Central memory CD8-positive, alpha-beta T cell (primary cell): Measurements from ENCODE around the gene CACNB4.
"Not testable (repeated sequence)": the region's sequence is repeated elsewhere in the genome, so short reads cannot be mapped to it uniquely, and the experiment has no call there.

ENCODE experiments used
- ATAC-seq: fragments of 150-1000 bp; cut with Tn5 transposase; replicated peaks from 2 replicates; pipeline ENCODE4 v1.10.0; 2022; ENCODE audit warnings: mild to moderate bottlenecking, moderate FRiP score, moderate number of reproducible peaks; ENCODE audit not compliant: poor library complexity, severe bottlenecking; ENCODE audit errors: extremely low read depth
- DNase-seq, 2 donors: peaks; one replicate each; pipeline ENCODE4 v3.0.0; 2021; ENCODE audit warnings: low spot score in 2 of 2
- H3K27ac Mint-ChIP-seq: one replicate; pipeline ENCODE4 v1.8.0; 2022; ENCODE audit warnings: low read depth, mild to moderate bottlenecking, moderate library complexity, mixed read lengths
- H3K27me3 Mint-ChIP-seq: one replicate; pipeline ENCODE4 v1.8.0; 2022; ENCODE audit warnings: mixed read lengths
- H3K36me3 Mint-ChIP-seq: one replicate; pipeline ENCODE4 v1.8.0; 2022; ENCODE audit warnings: mild to moderate bottlenecking, moderate library complexity, mixed read lengths; ENCODE audit not compliant: insufficient read depth
- H3K4me1 Mint-ChIP-seq: one replicate; pipeline ENCODE4 v1.8.0; 2022; ENCODE audit warnings: mixed read lengths
- H3K4me3 Mint-ChIP-seq: one replicate; pipeline ENCODE4 v1.8.0; 2022; ENCODE audit warnings: mild to moderate bottlenecking, moderate library complexity, mixed read lengths
- H3K9me3 Mint-ChIP-seq: one replicate; pipeline ENCODE4 v1.8.0; 2022; ENCODE audit warnings: mixed read lengths

Gene CACNB4

DNA sequence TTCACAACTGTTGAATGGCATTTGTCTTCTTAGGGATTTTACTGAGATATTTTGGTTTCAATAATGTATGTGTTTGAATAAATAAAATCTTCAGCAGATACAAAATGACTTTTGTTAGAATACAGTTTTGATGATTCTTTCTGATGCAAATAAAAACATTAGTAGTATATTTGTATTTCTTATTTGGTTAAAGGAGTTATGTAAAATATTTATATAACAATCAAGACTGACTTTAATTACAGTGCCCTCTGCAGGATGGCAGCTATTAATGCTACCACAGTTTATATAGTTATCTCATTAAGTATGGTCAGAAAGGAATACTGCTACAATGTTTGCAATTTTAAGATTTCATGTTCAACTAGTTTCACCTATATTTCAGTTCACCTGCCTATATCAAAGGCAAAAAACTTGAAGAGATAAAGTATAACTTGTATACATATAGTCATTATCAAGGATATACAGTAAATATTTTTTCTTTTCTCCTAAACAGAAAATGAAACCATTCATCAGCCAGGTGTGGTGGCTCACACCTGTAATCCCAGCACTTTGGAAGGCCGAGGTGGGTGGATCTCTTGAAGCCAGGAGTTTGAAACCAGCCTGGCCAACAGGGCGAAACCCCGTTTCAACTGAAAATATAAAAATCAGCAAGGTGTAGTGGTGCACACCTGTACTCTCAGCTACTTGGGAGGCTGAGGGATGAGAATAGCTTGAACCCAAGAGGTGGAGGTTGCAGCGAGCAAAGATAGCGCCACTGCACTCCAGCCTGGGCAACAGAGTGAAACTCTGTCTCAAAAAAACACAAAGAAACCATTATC is 290.4 kb downstream of the CACNB4 start:
- Mint-ChIP-seq H3K36me3 (peaks cover 17% of the 10 kb centered on the region), H3K9me3 (no peaks in the 10 kb centered on the region), H3K27ac (no peak overlapping the region), H3K27me3 (no peaks in the 10 kb centered on the region), H3K4me3 (no peak overlapping the region), H3K4me1 (no peaks in the 10 kb centered on the region)
- ATAC-seq, result peak; percentile 58
- DNase-seq, result no peak

DNA sequence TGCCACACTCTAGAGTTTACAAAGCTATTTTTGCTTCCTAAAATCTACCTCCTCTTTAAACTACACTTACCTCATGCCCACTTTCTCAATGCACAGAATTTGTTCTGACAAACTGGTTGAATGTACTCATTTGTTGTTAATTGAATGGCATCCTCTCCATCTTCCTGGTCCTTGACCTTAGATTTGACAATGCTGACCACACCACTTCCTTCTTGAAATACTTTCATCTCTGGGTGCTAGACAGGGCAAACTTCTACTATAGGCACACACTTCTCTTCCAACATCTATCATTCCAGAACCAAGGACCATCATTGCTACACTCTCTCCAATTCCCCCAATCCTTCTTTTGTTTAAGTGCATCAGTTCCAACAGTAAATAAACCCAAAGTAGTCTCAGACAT is 292.9 kb downstream of the CACNB4 start:
- no peaks in the 10 kb centered on the region for H3K4me1 Mint-ChIP-seq
- DNase-seq (no peak), ATAC-seq (no peak)
- no peaks in the 10 kb centered on the region for H3K27me3 Mint-ChIP-seq
- no peak overlapping the region for H3K27ac Mint-ChIP-seq
- H3K4me3 Mint-ChIP-seq, result no peak overlapping the region
- H3K36me3 Mint-ChIP-seq, result peaks cover 25% of the 10 kb centered on the region
- H3K9me3 Mint-ChIP-seq, result no peaks in the 10 kb centered on the region

DNA sequence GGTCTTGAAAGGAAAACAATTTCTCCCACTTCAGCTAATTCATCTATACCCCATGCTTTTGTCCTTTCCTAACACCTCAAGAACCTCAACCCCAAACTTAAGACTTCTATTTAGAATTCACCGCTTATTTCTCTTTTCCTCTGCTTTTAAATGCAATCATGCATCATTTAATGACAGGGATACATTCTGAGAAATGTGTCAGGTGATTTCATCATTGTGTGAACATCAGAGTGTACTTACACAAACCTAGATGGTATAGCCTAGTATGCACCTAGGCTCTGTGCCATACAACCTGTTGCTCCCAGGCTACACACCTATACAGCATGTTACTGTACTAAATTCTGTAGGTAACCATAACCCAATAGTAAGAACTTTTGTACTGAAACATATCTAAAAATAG is 293.5 kb downstream of the CACNB4 start:
- no peak for DNase-seq
- H3K27ac Mint-ChIP-seq, result no peak overlapping the region
- H3K4me1 Mint-ChIP-seq, result no peaks in the 10 kb centered on the region
- peaks cover 24% of the 10 kb centered on the region for H3K36me3 Mint-ChIP-seq
- ATAC-seq, result no peak
- no peaks in the 10 kb centered on the region for H3K9me3 Mint-ChIP-seq
- H3K4me3 Mint-ChIP-seq, result no peak overlapping the region
- no peaks in the 10 kb centered on the region for H3K27me3 Mint-ChIP-seq

DNA sequence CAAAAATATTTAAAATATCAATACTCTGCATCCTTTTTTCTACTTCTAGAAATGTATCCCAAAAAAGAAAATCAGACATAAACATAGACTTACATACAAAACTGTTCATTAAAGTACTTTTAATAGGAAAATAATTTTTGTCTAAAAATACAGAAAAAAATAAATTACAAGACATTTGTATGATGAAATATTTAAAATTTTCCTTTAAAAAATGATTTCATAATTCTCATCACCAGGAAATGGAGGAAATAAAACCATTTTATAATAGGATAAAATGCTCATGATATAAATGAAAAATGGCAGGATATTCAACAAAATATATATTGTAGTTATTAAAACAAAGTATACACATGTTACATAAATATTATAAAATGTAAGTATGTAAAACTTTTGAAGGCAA is 295.0 kb downstream of the CACNB4 start:
- peaks cover 23% of the 10 kb centered on the region for H3K36me3 Mint-ChIP-seq
- ATAC-seq (no peak), DNase-seq (no peak)
- H3K4me1 Mint-ChIP-seq, result no peaks in the 10 kb centered on the region
- H3K27ac Mint-ChIP-seq, result no peak overlapping the region
- no peak overlapping the region for H3K4me3 Mint-ChIP-seq
- no peaks in the 10 kb centered on the region for H3K27me3 Mint-ChIP-seq
- H3K9me3 Mint-ChIP-seq, result no peaks in the 10 kb centered on the region

DNA sequence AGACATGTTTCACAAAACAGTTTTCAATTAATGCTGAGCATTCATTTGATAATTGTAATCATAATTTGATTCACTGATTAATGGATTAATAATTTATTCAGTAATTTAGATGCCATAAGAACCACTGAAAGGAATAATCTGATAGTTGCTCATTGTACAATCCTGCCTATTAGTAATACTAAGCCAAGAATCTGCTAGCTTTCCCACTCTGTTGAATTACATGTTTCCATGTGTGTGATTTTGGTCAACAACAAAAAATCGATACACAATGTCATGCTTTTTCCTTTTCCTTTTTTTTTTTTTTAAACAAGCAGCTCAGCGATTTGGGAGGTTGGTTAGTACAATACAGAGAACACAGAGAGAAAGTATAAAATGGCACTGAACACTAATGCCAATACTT is 296.5 kb downstream of the CACNB4 start:
- Mint-ChIP-seq H3K9me3 (no peaks in the 10 kb centered on the region), H3K27me3 (no peaks in the 10 kb centered on the region), H3K4me1 (no peaks in the 10 kb centered on the region), H3K27ac (no peak overlapping the region), H3K4me3 (no peak overlapping the region), H3K36me3 (peaks cover 23% of the 10 kb centered on the region)
- no peak for ATAC-seq
- no peak for DNase-seq

DNA sequence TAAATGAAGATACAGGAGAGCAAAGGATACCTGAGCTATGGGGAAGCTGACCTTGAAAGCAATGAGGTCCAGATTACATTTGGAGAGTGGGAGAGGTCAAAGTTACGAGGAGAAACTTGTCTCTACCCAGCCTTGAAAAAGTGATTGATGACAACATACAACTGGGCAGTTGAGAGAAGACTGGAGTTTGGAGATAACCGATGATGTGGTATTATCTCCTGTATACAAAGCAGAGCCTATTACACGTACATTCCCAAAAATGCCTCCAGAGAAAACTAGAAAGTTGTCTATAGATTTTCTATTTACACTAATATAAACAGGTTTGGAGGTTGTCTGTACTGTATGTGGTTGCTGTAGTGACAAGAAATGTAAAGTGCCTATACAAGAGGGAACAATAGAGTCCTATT is 299.0 kb downstream of the CACNB4 start:
- ATAC-seq (no peak), DNase-seq (no peak)
- Mint-ChIP-seq H3K4me3 (no peak overlapping the region), H3K27me3 (no peaks in the 10 kb centered on the region), H3K36me3 (peaks cover 23% of the 10 kb centered on the region), H3K9me3 (no peaks in the 10 kb centered on the region), H3K27ac (no peak overlapping the region), H3K4me1 (peaks cover 6% of the 10 kb centered on the region)

DNA sequence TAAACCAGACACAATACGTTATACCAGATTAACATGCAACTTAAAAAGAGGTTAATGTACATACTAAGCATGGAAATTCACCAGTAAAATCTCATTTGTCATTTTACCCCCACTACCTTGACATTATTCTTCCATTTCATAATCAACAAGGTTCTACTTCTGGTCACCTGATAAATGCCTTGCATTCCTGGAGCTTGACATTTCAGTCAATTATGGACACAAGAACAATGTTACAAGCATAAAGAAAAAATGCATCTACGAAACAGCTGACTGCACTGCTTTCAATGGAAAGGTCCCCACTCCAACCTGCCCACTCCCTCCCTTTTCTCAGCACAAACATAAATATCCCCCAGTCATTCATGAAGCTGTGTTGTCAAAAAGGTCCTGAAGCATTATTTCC is 302.1 kb downstream of the CACNB4 start:
- Mint-ChIP-seq H3K36me3 (peaks cover 8% of the 10 kb centered on the region), H3K27me3 (no peaks in the 10 kb centered on the region), H3K4me3 (no peak overlapping the region), H3K27ac (no peak overlapping the region), H3K9me3 (no peaks in the 10 kb centered on the region), H3K4me1 (peaks cover 6% of the 10 kb centered on the region)
- ATAC-seq, result no peak
- DNase-seq, result no peak

DNA sequence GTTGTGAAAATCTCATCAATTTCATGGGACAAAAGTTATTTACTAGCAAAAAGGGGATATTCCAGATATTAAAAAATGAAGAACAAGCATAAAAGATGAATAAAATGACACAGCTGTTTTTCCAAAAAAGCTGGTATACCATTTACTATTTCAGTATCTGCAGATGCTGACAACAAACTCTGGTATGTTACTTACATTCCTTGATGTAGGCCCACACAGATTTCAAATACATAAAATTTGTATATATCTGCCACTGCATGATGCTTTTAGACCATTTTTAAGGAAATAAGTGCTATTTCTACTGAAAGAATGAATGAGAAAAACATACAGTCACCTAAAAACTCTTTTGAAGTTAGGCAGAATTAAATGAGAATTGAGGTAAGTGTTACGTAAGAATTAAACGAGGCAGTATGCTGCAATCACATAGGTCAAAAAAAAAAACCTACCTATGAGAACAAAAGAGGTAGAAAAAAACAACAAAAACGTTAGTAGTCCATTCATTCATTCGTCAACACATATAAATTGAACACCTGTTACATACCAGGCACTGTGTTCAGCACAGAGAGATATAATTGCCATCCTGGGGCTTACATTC is 303.1 kb downstream of the CACNB4 start:
- Mint-ChIP-seq H3K4me1 (peaks cover 6% of the 10 kb centered on the region), H3K9me3 (no peaks in the 10 kb centered on the region)

DNA sequence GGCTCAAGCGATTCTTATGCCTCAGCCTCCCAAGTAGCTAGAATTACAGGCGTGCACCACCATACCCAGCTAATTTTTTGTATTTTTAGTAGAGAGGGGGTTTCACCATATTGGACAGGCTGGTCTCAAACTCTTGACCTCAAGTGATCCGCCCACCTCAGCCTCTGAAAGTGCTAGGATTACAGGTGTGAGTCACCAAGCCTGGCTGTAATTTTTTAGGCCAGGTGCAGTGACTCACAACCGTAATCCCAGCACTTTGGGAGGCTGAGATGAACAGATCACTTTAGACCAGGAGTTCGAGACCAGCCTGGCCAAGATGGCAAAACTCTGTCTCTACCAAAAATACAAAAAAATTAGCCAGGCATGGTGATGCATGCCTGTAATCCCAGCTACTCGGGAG is 304.4 kb downstream of the CACNB4 start:
- H3K9me3 Mint-ChIP-seq, H3K36me3 Mint-ChIP-seq, DNase-seq, ATAC-seq, H3K4me3 Mint-ChIP-seq, H3K4me1 Mint-ChIP-seq, H3K27me3 Mint-ChIP-seq, H3K27ac Mint-ChIP-seq: not testable (repeated sequence)

More for the DNA sequence above, 303.1 kb downstream of the CACNB4 start:
- H3K4me3 Mint-ChIP-seq, result no peak overlapping the region
- H3K36me3 Mint-ChIP-seq, result peaks cover 2% of the 10 kb centered on the region
- no peak for DNase-seq
- H3K27ac Mint-ChIP-seq, result peak overlapping the region; percentile 64
- H3K27me3 Mint-ChIP-seq, result no peaks in the 10 kb centered on the region
- no peak for ATAC-seq

DNA sequence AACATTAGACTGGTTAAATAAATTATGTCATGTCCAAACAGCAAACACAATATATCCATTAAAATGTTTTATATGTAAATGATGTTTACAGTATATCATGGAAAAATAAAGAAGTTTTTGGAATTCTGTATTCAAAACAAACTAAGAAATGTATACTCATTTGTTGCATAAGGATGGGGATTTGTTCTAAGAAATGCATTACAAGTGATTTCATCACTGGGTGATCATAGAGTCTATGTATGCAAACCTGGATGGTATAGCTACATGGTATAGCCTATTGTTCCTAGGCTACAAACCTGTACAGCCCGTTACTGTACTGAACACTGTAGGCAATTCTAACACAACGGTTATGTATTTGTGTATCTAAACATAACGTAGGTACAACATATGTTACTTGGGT is 305.7 kb downstream of the CACNB4 start:
- H3K4me1 Mint-ChIP-seq, result peaks cover 6% of the 10 kb centered on the region
- ATAC-seq, result no peak
- no peaks in the 10 kb centered on the region for H3K36me3 Mint-ChIP-seq
- H3K27ac Mint-ChIP-seq, result no peak overlapping the region
- no peaks in the 10 kb centered on the region for H3K27me3 Mint-ChIP-seq
- DNase-seq, result no peak
- H3K9me3 Mint-ChIP-seq, result no peaks in the 10 kb centered on the region
- no peak overlapping the region for H3K4me3 Mint-ChIP-seq

DNA sequence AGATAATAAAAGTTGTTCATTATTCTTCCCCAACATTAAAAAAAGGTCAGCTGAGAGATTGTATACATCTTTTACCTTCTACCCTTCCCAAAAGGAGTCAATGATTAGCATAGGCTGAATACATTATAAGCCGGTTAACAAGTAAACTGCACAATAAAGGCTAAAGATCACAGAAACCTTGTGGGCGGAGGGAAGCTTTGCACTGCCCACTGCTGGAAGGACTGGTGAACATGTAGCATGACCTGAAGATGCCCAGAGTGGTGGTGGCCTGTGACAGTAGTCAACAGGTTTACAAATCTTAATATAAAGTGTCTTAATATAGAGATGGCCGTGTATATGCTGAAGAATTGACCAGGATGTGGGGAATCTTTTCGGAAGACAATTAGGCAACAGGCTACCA is 306.3 kb downstream of the CACNB4 start:
- H3K4me3 Mint-ChIP-seq, result no peak overlapping the region
- no peak for ATAC-seq
- H3K9me3 Mint-ChIP-seq, result no peaks in the 10 kb centered on the region
- H3K36me3 Mint-ChIP-seq, result no peaks in the 10 kb centered on the region
- no peak for DNase-seq
- no peak overlapping the region for H3K27ac Mint-ChIP-seq
- no peaks in the 10 kb centered on the region for H3K27me3 Mint-ChIP-seq
- peaks cover 6% of the 10 kb centered on the region for H3K4me1 Mint-ChIP-seq

DNA sequence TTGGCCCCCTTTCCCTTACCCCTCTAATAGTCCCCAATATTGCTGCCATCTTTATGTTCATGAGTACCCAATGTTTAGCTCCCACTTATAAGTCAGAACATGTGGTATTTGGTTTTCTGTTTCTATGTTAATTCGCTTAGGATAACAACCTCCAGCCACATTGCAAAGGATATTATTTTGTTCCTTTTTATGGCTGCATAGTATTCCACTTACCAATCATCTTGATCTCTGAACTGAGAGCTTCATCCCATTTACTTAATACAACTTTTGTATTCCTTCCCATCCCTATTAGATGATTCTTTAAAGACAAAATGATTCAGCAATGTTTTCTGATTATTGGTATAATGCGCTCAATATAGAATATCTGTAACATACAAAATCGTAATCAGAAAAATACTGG is 307.3 kb downstream of the CACNB4 start:
- Mint-ChIP-seq H3K27me3 (no peaks in the 10 kb centered on the region), H3K36me3 (no peaks in the 10 kb centered on the region), H3K4me1 (no peaks in the 10 kb centered on the region), H3K27ac (no peak overlapping the region), H3K9me3 (no peaks in the 10 kb centered on the region), H3K4me3 (no peak overlapping the region)
- no peak for ATAC-seq
- DNase-seq, result no peak

DNA sequence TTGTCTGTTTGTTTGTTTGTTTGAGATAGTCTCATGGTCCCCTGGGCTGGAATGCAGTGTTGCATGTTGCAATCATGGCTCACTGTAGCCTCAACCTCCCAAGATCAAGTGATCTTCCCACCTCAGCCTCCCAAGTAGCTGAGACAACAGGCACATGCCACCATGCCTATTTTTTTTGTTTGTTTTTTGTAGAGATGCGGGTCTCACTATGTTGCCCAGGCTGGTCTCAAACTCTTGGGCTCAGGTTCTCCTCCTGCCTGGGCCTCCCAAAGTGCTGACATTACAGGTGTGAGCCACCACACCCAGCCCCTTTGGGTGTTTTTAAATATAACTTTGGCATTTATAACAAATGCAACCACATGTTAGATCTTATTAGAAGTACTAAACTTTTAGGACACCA is 308.2 kb downstream of the CACNB4 start:
- H3K4me1 Mint-ChIP-seq, result no peaks in the 10 kb centered on the region
- H3K27me3 Mint-ChIP-seq, result no peaks in the 10 kb centered on the region
- no peaks in the 10 kb centered on the region for H3K9me3 Mint-ChIP-seq
- ATAC-seq, result no peak
- H3K36me3 Mint-ChIP-seq, result no peaks in the 10 kb centered on the region
- no peak for DNase-seq
- no peak overlapping the region for H3K4me3 Mint-ChIP-seq
- H3K27ac Mint-ChIP-seq, result no peak overlapping the region
